Gastroesophageal sphincter (tissue), 4 donors: ENCODE results near the gene SULT1E1. TPM values are rescaled to one million over a fixed set of nuclear protein-coding genes. Genes with fewer than 3 reads are reported as not detected.

Experiments
- ATAC-seq: fragments of 150-250 bp; one replicate; pipeline ENCODE4 v1.9.1; 2016; ENCODE audit warnings: mild to moderate bottlenecking, moderate library complexity
- H3K27ac ChIP-seq, 4 donors: fragments of 200-600 bp; sonication (generic) in 3 of 4; 1 replicate in 3 of 4; 2 replicates in 1 of 4; pipeline ENCODE4 v1.5.1; 2016 to 2019
- H3K27me3 ChIP-seq: fragments of 200-600 bp; sonication (generic); one replicate; pipeline ENCODE4 v1.5.1; 2019
- H3K36me3 ChIP-seq, 2 donors: fragments of 200-600 bp; sonication (generic); one replicate each; pipeline ENCODE4 v1.5.1; 2019; ENCODE audit warnings: control low read depth in 1 of 2
- H3K4me1 ChIP-seq, 3 donors: fragments of 200-600 bp; sonication (generic); 1 replicate in 2 of 3; 2 replicates in 1 of 3; pipeline ENCODE4 v1.5.1; 2016 to 2019; ENCODE audit warnings: control low read depth in 2 of 3
- H3K4me3 ChIP-seq, 2 donors: fragments of 200-600 bp; sonication (generic); one replicate each; pipeline ENCODE4 v1.5.1; 2019; ENCODE audit warnings: mild to moderate bottlenecking in 1 of 2, moderate library complexity in 1 of 2
- H3K9me3 ChIP-seq, 3 donors: fragments of 200-600 bp; sonication (generic); one replicate each; pipeline ENCODE4 v1.5.1; 2017 to 2019; ENCODE audit warnings: control low read depth in 2 of 3
- CTCF ChIP-seq, 4 experiments: fragments of 200-600 bp in 2 of 4; fragments of 450-650 bp in 2 of 4; sonication (generic) in 1 of 4; IDR thresholded peaks; one replicate each; pipeline ENCODE4 v1.5.1; 2017 to 2019; ENCODE audit warnings: antibody characterized with exemption in 4 of 4, mild to moderate bottlenecking in 2 of 4, moderate library complexity in 2 of 4
- EP300 ChIP-seq: sonication (generic); formaldehyde crosslinking; IDR thresholded peaks from one replicate; pipeline ENCODE4 v1.6.1; 2017; ENCODE audit warnings: antibody characterized with exemption, mild to moderate bottlenecking
- POLR2A ChIP-seq, 2 donors: fragments of 450-650 bp; IDR thresholded peaks; one replicate each; pipeline ENCODE4 v1.6.1; 2017; ENCODE audit warnings: antibody characterized with exemption in 2 of 2, mild to moderate bottlenecking in 2 of 2, moderate library complexity in 1 of 2
- POLR2AphosphoS5 ChIP-seq: sonication (generic); formaldehyde crosslinking; IDR thresholded peaks from one replicate; pipeline ENCODE4 v1.6.1; 2017; ENCODE audit warnings: antibody characterized with exemption
- total RNA-seq, 4 donors: library from RNA; depleted of rRNA; stranded (reverse); fragments of >200 nt; gene quantifications; one replicate each; pipeline ENCODE4 v1.1.0, GENCODE V29; 2016

SULT1E1 gene
- total RNA-seq, 4 donors from 2014 or later, result not detected

DNA sequence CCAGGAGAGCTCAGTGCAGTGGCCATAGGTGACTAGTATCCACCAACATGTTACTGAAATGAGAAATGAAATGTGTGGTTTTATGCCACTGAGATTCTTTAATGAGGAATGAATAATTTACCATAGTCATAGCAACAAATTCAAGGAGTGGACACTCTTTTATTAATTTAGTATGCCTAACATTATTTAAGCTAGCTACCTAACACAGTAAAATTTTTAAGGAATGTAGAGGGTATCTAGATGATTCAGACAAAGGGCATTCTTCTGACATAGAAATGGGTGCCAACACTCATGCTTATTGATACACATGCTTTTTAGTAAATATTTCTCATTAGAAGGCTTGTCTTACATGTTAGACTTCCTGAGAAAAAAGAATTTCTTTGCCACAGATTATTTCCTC lies 66.2 kb downstream of the SULT1E1 start:
- ATAC-seq, result no peak
- no peak overlapping the region for H3K4me3 ChIP-seq
- H3K36me3 ChIP-seq, result no peaks in the 10 kb centered on the region
- TF ChIP-seq POLR2A (IDR thresholded peaks at IDR 0.05) (no peak), CTCF (IDR thresholded peaks at IDR 0.05) (no peak), POLR2AphosphoS5 (no peak), EP300 (no peak)
- no peaks in the 10 kb centered on the region for H3K4me1 ChIP-seq
- H3K27me3 ChIP-seq, result no peaks in the 10 kb centered on the region
- no peak overlapping the region for H3K27ac ChIP-seq
- H3K9me3 ChIP-seq, result no peaks in the 10 kb centered on the region

Other genes with a start within 250 kb of the SULT1E1 start
- gene UGT2A2, start 220.5 kb downstream of the SULT1E1 start, total RNA-seq, result not detected
- not detected for gene UGT2A1, start 206.9 kb downstream of the SULT1E1 start, total RNA-seq
- gene SULT1B1, start 99.5 kb downstream of the SULT1E1 start, total RNA-seq, result 1 to 10 TPM in 1 of 4 donors, under 1 TPM in 3; 0.27 to 1.3 (median 0.87) TPM
- not detected for gene CSN1S1, start 70.9 kb upstream of the SULT1E1 start, total RNA-seq
- gene CSN2, start 105.6 kb upstream of the SULT1E1 start, total RNA-seq, result not detected
- gene STATH, start 135.8 kb upstream of the SULT1E1 start, total RNA-seq, result not detected
- not detected for gene HTN3, start 168.3 kb upstream of the SULT1E1 start, total RNA-seq
- not detected for gene HTN1, start 190.3 kb upstream of the SULT1E1 start, total RNA-seq